AG04450 (cell line): ENCODE measurements around the gene UAP1L1. TPM values are rescaled to one million over a fixed set of nuclear protein-coding genes. Genes with fewer than 3 reads are reported as not detected.
A peak's percentile ranks its signal among the peaks of the same experiment; 100 is the strongest.

Source experiments
- CTCF ChIA-PET: fragments of 300-600, 350-600 bp; formaldehyde crosslinking; extraction: SDS; loops from one replicate; lab custom pipeline; 2022; ENCODE audit warnings: antibody characterized with exemption, inconsistent platforms; lab: Charles Lee
- POLR2A ChIA-PET: fragments of 350-600 bp; formaldehyde crosslinking; extraction: SDS; loops from one replicate; lab custom pipeline; 2021; ENCODE audit warnings: antibody characterized with exemption, inconsistent platforms; lab: Yijun Ruan, JAX
- DNase-seq: peaks from one replicate; pipeline ENCODE4 v3.0.0-alpha.2; 2011; ENCODE audit warnings: low read depth, low spot score
- H3K27ac ChIP-seq: one replicate; pipeline ENCODE4 v1.5.1; 2012; ENCODE audit warnings: low read depth, low read length, control low read depth
- H3K27me3 ChIP-seq: one replicate; pipeline ENCODE4 v1.6.0; 2012; ENCODE audit warnings: low read length; ENCODE audit not compliant: control insufficient read depth, insufficient read depth
- H3K4me3 ChIP-seq: 2 replicates; pipeline ENCODE4 v1.5.1; 2011; ENCODE audit warnings: mild to moderate bottlenecking, low read depth, low read length, control low read depth
- H3K9me3 ChIP-seq: 2 replicates; pipeline ENCODE4 v1.5.1; 2012; ENCODE audit warnings: low read length; ENCODE audit not compliant: control insufficient read depth, insufficient read depth
- polyA plus RNA-seq: library from polyadenylated mRNA; depleted of rRNA; stranded (reverse); fragments of >200 nt; gene quantifications from 2 replicates; pipeline ENCODE4 v1.2.3, GENCODE V29; 2011
- TF ChIP-seq, protein P1 (sequence below): IDR thresholded peaks from 2 replicates; pipeline ENCODE4 v1.5.1; 2011; ENCODE audit warnings: low read depth, low read length, control low read depth, inconsistent platforms

UAP1L1 gene
- polyA plus RNA-seq, 1 experiment, result 5.1 TPM

- POLR2A ChIA-PET, result interaction anchor here (0.6 to 1.3 kb wide), 4 partner anchors 11 to 343 kb away, joined by 3 to 6 read pairs (median 4); partner anchors contain the start of gene TUBB4B
Measured at GRCh38 chr9:137070906-137071275, 6.4 kb upstream of the UAP1L1 start.

GRCh38 chr9:137071282-137071681 lies 6.0 kb upstream of the UAP1L1 start:
- ChIA-PET POLR2A (interaction anchor here (1.3 kb wide), 2 partner anchors 170 to 343 kb away, joined by 4 read pairs; partner anchors contain the start of gene TUBB4B), CTCF (interaction anchor here (1.4 kb wide), 2 partner anchors 24 to 42 kb away, joined by 3 to 6 read pairs; no protein-coding TSS in a partner anchor)
- DNase-seq, result no peak
- Histone ChIP-seq H3K27me3 (no peaks in the 10 kb centered on the region), H3K9me3 (no peaks in the 10 kb centered on the region; the same call in 1 of the 2 replicates), H3K4me3 (no peak overlapping the region), H3K27ac (no peak overlapping the region)
- TF ChIP-seq, protein P1, sequence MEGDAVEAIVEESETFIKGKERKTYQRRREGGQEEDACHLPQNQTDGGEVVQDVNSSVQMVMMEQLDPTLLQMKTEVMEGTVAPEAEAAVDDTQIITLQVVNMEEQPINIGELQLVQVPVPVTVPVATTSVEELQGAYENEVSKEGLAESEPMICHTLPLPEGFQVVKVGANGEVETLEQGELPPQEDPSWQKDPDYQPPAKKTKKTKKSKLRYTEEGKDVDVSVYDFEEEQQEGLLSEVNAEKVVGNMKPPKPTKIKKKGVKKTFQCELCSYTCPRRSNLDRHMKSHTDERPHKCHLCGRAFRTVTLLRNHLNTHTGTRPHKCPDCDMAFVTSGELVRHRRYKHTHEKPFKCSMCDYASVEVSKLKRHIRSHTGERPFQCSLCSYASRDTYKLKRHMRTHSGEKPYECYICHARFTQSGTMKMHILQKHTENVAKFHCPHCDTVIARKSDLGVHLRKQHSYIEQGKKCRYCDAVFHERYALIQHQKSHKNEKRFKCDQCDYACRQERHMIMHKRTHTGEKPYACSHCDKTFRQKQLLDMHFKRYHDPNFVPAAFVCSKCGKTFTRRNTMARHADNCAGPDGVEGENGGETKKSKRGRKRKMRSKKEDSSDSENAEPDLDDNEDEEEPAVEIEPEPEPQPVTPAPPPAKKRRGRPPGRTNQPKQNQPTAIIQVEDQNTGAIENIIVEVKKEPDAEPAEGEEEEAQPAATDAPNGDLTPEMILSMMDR, result no peak

More at GRCh38 chr9:137070906-137071275, 6.4 kb upstream of the UAP1L1 start:
- Histone ChIP-seq H3K27ac (no peak overlapping the region), H3K4me3 (peak overlapping the region; percentile 44), H3K27me3 (no peaks in the 10 kb centered on the region), H3K9me3 (no peaks in the 10 kb centered on the region; the same call in 1 of the 2 replicates)
- TF ChIP-seq, protein P1, result peak; percentile 20; the same call in 1 of the 2 replicates
- DNase-seq, result no peak
- CTCF ChIA-PET, result interaction anchor here (1.4 to 8.4 kb wide), 3 partner anchors 23 to 42 kb away, joined by 3 to 104 read pairs (median 6); partner anchors contain the start of gene NPDC1

DNA sequence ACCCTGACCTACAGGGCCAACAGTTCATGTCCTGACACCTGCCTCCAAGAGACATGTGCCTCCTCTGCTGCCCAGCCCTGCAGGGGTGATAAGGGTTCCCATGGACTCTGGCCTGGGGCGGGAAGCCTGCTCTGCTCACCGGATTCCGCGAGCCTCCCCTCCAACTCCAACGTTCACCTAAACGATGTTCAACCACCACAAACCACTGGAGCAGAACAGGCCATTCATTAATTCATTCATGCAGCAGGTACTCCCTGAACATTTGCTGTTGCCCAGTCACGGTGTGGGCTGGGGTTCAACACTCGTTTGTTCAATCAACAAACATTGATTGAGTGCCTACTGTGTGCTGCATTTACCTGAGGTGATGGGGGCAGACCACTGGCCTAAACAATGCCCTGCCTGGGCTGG lies 3.3 kb upstream of the UAP1L1 start:
- POLR2A ChIA-PET, result no interaction called here
- H3K27me3 ChIP-seq, result no peaks in the 10 kb centered on the region
- no peak overlapping the region for H3K27ac ChIP-seq
- DNase-seq, result no peak
- no peak overlapping the region for H3K4me3 ChIP-seq
- TF ChIP-seq, protein P1, result no peak
- CTCF ChIA-PET, result no interaction called here
- H3K9me3 ChIP-seq, result no peaks in the 10 kb centered on the region; the same call in 1 of the 2 replicates

GRCh38 chr9:137074657-137075274 lies 2.6 kb upstream of the UAP1L1 start:
- H3K4me3 ChIP-seq, result no peak overlapping the region
- POLR2A ChIA-PET, result no interaction called here
- TF ChIP-seq, protein P1, result no peak
- H3K27ac ChIP-seq, result no peak overlapping the region
- H3K9me3 ChIP-seq, result no peaks in the 10 kb centered on the region; the same call in 1 of the 2 replicates
- CTCF ChIA-PET, result interaction anchor here (1.1 kb wide), 1 partner anchor 11 kb away, joined by 4 read pairs; no protein-coding TSS in a partner anchor
- DNase-seq, result no peak
- no peaks in the 10 kb centered on the region for H3K27me3 ChIP-seq

GRCh38 chr9:137075275-137075775 lies 2.0 kb upstream of the UAP1L1 start:
- Histone ChIP-seq H3K9me3 (no peaks in the 10 kb centered on the region; the same call in 1 of the 2 replicates), H3K27ac (no peak overlapping the region), H3K27me3 (no peaks in the 10 kb centered on the region), H3K4me3 (no peak overlapping the region)
- no peak for DNase-seq
- ChIA-PET POLR2A (interaction anchor here (0.6 kb wide), 1 partner anchor 64 kb away, joined by 3 read pairs; no protein-coding TSS in a partner anchor), CTCF (interaction anchor here (1.1 kb wide), 1 partner anchor 11 kb away, joined by 4 read pairs; no protein-coding TSS in a partner anchor)
- TF ChIP-seq, protein P1, result no peak
